ENCODE results near the gene MARCHF3.

- TF ChIP-seq CTCF (IDR thresholded peaks at IDR 0.05) (peak in 2 of 4 experiments; percentile 41 to 52), POLR2AphosphoS5 (IDR thresholded peaks at IDR 0.05) (no peak), POLR2A (IDR thresholded peaks at IDR 0.05) (no peak)
Measured at GRCh38 chr5:127072861-127073846, 42.8 kb upstream of the MARCHF3 start, which contains the start of gene C5orf63.

Measured in gastroesophageal sphincter (tissue), 3 donors.